Neural cell (in vitro differentiated cells): ENCODE results near the gene GREM1.

Source experiments
- EP300 ChIP-seq: fragments of 450-650 bp; conservative IDR thresholded peaks from 2 replicates; pipeline ENCODE4 v1.6.1; 2014; ENCODE audit warnings: antibody characterized with exemption, mild to moderate bottlenecking, moderate library complexity; ENCODE audit not compliant: poor library complexity, severe bottlenecking
- EZH2 ChIP-seq: fragments of 200-600, 300-800 bp; shearing (Covaris generic), sonication (generic); IDR thresholded peaks from 2 replicates; pipeline ENCODE4 v1.6.1; 2014; ENCODE audit warnings: antibody characterized with exemption, low read length, borderline replicate concordance, mild to moderate bottlenecking; ENCODE audit not compliant: insufficient read depth, poor library complexity, severe bottlenecking
- POLR2AphosphoS5 ChIP-seq: IDR thresholded peaks from 2 replicates; pipeline ENCODE4 v1.6.1; 2012
- RAD21 ChIP-seq: fragments of 450-650 bp; conservative IDR thresholded peaks from 2 replicates; pipeline ENCODE4 v1.6.1; 2014; ENCODE audit warnings: antibody characterized with exemption, mild to moderate bottlenecking, moderate library complexity
- TAF1 ChIP-seq: IDR thresholded peaks from 2 replicates; pipeline ENCODE4 v1.6.1; 2012; ENCODE audit warnings: low read depth
- TF ChIP-seq, protein P1 (sequence below): fragments of 450-650 bp; IDR thresholded peaks from 2 replicates; pipeline ENCODE4 v1.5.1; 2014; ENCODE audit warnings: antibody characterized with exemption, mild to moderate bottlenecking, moderate library complexity; ENCODE audit not compliant: poor library complexity, severe bottlenecking
- TF ChIP-seq, protein P2 (sequence below): IDR thresholded peaks from 2 replicates; pipeline ENCODE4 v1.6.1; 2012; ENCODE audit warnings: borderline replicate concordance

DNA sequence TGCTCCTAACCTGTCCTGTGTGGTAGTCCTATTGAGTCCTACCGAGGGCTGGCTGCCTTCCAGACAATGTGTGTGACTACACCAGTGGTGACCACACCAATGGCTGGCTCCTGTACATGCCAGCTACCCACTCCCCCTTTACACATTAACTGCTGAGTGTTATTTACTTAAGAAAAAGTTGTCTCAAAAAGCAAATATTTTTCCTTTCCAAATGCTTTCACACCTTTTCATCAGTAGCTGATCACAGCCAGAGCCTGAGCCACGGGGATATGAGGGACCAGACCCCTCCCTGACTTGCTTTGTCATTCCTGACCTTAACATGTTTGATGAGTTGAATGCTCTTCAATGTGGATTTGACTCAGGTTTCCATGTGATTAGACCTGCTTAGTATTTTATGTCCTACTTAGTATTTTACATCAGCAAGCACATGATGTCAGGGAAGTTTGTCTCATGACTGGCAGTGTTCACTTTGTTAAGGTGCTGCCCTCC is 29.6 kb upstream of the GREM1 start:
- TF ChIP-seq, protein P1, sequence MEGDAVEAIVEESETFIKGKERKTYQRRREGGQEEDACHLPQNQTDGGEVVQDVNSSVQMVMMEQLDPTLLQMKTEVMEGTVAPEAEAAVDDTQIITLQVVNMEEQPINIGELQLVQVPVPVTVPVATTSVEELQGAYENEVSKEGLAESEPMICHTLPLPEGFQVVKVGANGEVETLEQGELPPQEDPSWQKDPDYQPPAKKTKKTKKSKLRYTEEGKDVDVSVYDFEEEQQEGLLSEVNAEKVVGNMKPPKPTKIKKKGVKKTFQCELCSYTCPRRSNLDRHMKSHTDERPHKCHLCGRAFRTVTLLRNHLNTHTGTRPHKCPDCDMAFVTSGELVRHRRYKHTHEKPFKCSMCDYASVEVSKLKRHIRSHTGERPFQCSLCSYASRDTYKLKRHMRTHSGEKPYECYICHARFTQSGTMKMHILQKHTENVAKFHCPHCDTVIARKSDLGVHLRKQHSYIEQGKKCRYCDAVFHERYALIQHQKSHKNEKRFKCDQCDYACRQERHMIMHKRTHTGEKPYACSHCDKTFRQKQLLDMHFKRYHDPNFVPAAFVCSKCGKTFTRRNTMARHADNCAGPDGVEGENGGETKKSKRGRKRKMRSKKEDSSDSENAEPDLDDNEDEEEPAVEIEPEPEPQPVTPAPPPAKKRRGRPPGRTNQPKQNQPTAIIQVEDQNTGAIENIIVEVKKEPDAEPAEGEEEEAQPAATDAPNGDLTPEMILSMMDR = no peak
- TF ChIP-seq POLR2AphosphoS5 (no peak), EZH2 (no peak), RAD21 (no peak), EP300 (no peak), TAF1 (no peak)
- TF ChIP-seq, protein P2, sequence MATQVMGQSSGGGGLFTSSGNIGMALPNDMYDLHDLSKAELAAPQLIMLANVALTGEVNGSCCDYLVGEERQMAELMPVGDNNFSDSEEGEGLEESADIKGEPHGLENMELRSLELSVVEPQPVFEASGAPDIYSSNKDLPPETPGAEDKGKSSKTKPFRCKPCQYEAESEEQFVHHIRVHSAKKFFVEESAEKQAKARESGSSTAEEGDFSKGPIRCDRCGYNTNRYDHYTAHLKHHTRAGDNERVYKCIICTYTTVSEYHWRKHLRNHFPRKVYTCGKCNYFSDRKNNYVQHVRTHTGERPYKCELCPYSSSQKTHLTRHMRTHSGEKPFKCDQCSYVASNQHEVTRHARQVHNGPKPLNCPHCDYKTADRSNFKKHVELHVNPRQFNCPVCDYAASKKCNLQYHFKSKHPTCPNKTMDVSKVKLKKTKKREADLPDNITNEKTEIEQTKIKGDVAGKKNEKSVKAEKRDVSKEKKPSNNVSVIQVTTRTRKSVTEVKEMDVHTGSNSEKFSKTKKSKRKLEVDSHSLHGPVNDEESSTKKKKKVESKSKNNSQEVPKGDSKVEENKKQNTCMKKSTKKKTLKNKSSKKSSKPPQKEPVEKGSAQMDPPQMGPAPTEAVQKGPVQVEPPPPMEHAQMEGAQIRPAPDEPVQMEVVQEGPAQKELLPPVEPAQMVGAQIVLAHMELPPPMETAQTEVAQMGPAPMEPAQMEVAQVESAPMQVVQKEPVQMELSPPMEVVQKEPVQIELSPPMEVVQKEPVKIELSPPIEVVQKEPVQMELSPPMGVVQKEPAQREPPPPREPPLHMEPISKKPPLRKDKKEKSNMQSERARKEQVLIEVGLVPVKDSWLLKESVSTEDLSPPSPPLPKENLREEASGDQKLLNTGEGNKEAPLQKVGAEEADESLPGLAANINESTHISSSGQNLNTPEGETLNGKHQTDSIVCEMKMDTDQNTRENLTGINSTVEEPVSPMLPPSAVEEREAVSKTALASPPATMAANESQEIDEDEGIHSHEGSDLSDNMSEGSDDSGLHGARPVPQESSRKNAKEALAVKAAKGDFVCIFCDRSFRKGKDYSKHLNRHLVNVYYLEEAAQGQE = no peak
